Endodermal cell (in vitro differentiated cells): ENCODE measurements around the gene COL4A6. TPM values are rescaled to one million over a fixed set of nuclear protein-coding genes. Genes with fewer than 3 reads are reported as not detected.

ENCODE experiments used
- DNase-seq: peaks from one replicate; pipeline ENCODE4 v3.0.0-alpha.2; 2017
- H3K27ac ChIP-seq: 2 replicates; pipeline ENCODE4 v1.5.1; 2013; ENCODE audit warnings: mild to moderate bottlenecking, low read depth, low read length, moderate library complexity
- H3K27me3 ChIP-seq: 2 replicates; pipeline ENCODE4 v1.6.1; 2013; ENCODE audit warnings: mild to moderate bottlenecking, low read length, moderate library complexity; ENCODE audit not compliant: insufficient read depth, control insufficient read depth, poor library complexity, severe bottlenecking
- H3K36me3 ChIP-seq: 2 replicates; pipeline ENCODE4 v1.7.0; 2013; ENCODE audit warnings: mild to moderate bottlenecking, low read length, moderate library complexity; ENCODE audit not compliant: control insufficient read depth, insufficient read depth
- H3K4me1 ChIP-seq: one replicate; pipeline ENCODE4 v1.7.0; 2013; ENCODE audit warnings: low read length; ENCODE audit not compliant: control insufficient read depth, insufficient read depth
- H3K4me3 ChIP-seq: 2 replicates; pipeline ENCODE4 v1.5.1; 2013; ENCODE audit warnings: mild to moderate bottlenecking, low read length, moderate library complexity
- H3K9ac ChIP-seq: 2 replicates; pipeline ENCODE4 v1.6.1; 2013; ENCODE audit warnings: mild to moderate bottlenecking, low read length, moderate library complexity; ENCODE audit not compliant: poor library complexity, severe bottlenecking; ENCODE audit errors: extremely low read depth
- H3K9me3 ChIP-seq: 2 replicates; pipeline ENCODE4 v1.6.1; 2013; ENCODE audit warnings: mild to moderate bottlenecking, low read length, moderate library complexity; ENCODE audit not compliant: control insufficient read depth
- H3K27ac Mint-ChIP-seq: 2 replicates; pipeline ENCODE4 v1.8.0; 2020; ENCODE audit warnings: mixed read lengths
- H3K27me3 Mint-ChIP-seq: 2 replicates; pipeline ENCODE4 v1.8.0; 2021; ENCODE audit warnings: mild to moderate bottlenecking, mixed read lengths; ENCODE audit not compliant: insufficient read depth
- H3K36me3 Mint-ChIP-seq: 2 replicates; pipeline ENCODE4 v1.8.0; 2020; ENCODE audit warnings: low read depth, mixed read lengths
- H3K4me1 Mint-ChIP-seq: 2 replicates; pipeline ENCODE4 v1.8.0; 2020; ENCODE audit warnings: mixed read lengths
- H3K4me3 Mint-ChIP-seq: 2 replicates; pipeline ENCODE4 v1.8.0; 2020; ENCODE audit warnings: mild to moderate bottlenecking, moderate library complexity, mixed read lengths
- H3K9me3 Mint-ChIP-seq: 2 replicates; pipeline ENCODE4 v1.8.0; 2020; ENCODE audit warnings: mild to moderate bottlenecking, mixed read lengths
- WGBS, 2 experiments: methylation state at CpG; one replicate each; pipeline versions ENCODE4 v1.1.5 to v1.1.7; 2013; ENCODE audit warnings: missing lambda C conversion rate in 2 of 2, mixed read lengths in 1 of 2; ENCODE audit not compliant: insufficient coverage in 1 of 2, insufficient read length in 1 of 2; 5-methylcytosine and 5-hydroxymethylcytosine counted together
- total RNA-seq, 2 donors: library from RNA; stranded (reverse); fragmentation: NEBNext Ultra II Directional in 1 of 2; extraction: Animal tissue kit (Norgen Biotek cat#: 25700) in 1 of 2; gene quantifications; 2 replicates in 1 of 2; 3 replicates in 1 of 2; pipeline ENCODE4 v1.2.1, GENCODE V29; 2021
- TF ChIP-seq, protein P1 (sequence below): fragments of 200-600 bp; sonication (generic); conservative IDR thresholded peaks from 2 replicates; pipeline ENCODE4 v1.5.0; 2021; ENCODE audit warnings: antibody characterized with exemption, mild to moderate bottlenecking

COL4A6 gene
- total RNA-seq, 2 donors from 2014 or later, result 205 to 338 TPM

DNA sequence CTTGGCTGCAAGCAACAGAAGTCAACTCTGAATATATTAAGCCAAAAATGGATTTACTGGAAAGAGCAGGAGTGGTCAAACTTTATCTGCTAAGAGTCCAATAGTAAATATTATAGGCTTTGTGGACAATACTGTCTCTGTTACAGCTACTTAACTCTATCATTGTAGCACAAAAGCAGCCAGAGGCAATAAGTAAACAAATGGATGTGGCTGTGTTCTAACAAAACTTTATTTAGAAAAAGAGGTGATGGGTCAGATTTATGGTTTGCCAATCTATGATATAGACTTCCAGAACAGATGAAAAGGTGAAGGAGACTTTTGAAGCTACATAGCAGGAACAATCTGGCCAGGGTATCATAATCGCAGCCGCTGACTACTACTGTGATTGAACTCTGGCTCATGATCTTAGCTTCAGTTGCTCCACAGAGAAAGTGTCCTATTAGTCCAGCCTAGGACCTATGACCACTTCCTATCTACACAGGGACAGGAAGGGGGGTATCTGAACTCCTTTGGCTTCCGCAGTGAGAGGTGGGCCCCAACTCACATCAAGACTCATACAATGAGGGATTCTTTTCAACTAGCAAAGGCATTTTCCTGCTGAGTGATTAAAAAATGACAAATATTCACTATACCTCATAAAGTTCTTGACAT lies 191.8 kb downstream of the COL4A6 start:
- Histone ChIP-seq H3K4me1 (no peaks in the 10 kb centered on the region), H3K9me3 (peaks cover 6% of the 10 kb centered on the region), H3K27ac (no peak overlapping the region), H3K4me3 (no peak overlapping the region), H3K9ac (no peak overlapping the region), H3K27me3 (no peaks in the 10 kb centered on the region), H3K36me3 (no peaks in the 10 kb centered on the region)
- H3K27me3 Mint-ChIP-seq, result no peaks in the 10 kb centered on the region
- WGBS, 2 experiments, result 100% methylated on average over 2 of the region's 3 CpGs; no CpG with 5 or more reads in 1 of the 2 experiments
- no peak for DNase-seq
- H3K4me1 Mint-ChIP-seq, result peaks cover 36% of the 10 kb centered on the region
- peaks cover 35% of the 10 kb centered on the region for H3K36me3 Mint-ChIP-seq
- H3K9me3 Mint-ChIP-seq, result peaks cover 4% of the 10 kb centered on the region
- TF ChIP-seq, protein P1, sequence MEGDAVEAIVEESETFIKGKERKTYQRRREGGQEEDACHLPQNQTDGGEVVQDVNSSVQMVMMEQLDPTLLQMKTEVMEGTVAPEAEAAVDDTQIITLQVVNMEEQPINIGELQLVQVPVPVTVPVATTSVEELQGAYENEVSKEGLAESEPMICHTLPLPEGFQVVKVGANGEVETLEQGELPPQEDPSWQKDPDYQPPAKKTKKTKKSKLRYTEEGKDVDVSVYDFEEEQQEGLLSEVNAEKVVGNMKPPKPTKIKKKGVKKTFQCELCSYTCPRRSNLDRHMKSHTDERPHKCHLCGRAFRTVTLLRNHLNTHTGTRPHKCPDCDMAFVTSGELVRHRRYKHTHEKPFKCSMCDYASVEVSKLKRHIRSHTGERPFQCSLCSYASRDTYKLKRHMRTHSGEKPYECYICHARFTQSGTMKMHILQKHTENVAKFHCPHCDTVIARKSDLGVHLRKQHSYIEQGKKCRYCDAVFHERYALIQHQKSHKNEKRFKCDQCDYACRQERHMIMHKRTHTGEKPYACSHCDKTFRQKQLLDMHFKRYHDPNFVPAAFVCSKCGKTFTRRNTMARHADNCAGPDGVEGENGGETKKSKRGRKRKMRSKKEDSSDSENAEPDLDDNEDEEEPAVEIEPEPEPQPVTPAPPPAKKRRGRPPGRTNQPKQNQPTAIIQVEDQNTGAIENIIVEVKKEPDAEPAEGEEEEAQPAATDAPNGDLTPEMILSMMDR, result no peak
- H3K4me3 Mint-ChIP-seq, result no peak overlapping the region
- no peak overlapping the region for H3K27ac Mint-ChIP-seq

- Mint-ChIP-seq H3K36me3 (peaks cover 35% of the 10 kb centered on the region), H3K27me3 (no peaks in the 10 kb centered on the region), H3K27ac (no peak overlapping the region), H3K4me1 (peaks cover 27% of the 10 kb centered on the region), H3K9me3 (peaks cover 4% of the 10 kb centered on the region), H3K4me3 (no peak overlapping the region)
- Histone ChIP-seq H3K4me3 (no peak overlapping the region), H3K9me3 (peaks cover 6% of the 10 kb centered on the region), H3K4me1 (no peaks in the 10 kb centered on the region), H3K27ac (no peak overlapping the region), H3K36me3 (no peaks in the 10 kb centered on the region), H3K9ac (no peak overlapping the region), H3K27me3 (no peaks in the 10 kb centered on the region)
- TF ChIP-seq, protein P1, result peak; percentile 43
- 93 to 100% methylated on average over 3 to 6 of the region's 6 CpGs for WGBS, 2 experiments
- peak; percentile 49 for DNase-seq
These were observed 192.8 kb downstream of the COL4A6 start for GRCh38 chrX:108245462-108245861.

GRCh38 chrX:108235986-108236385 lies 202.2 kb downstream of the COL4A6 start:
- Mint-ChIP-seq H3K4me3 (no peak overlapping the region), H3K4me1 (peaks cover 14% of the 10 kb centered on the region), H3K9me3 (no peaks in the 10 kb centered on the region), H3K36me3 (peaks cover 18% of the 10 kb centered on the region), H3K27ac (no peak overlapping the region), H3K27me3 (peaks cover 1% of the 10 kb centered on the region)
- TF ChIP-seq, protein P1, result no peak
- Histone ChIP-seq H3K27ac (no peak overlapping the region), H3K4me3 (no peak overlapping the region), H3K36me3 (no peaks in the 10 kb centered on the region), H3K4me1 (no peaks in the 10 kb centered on the region), H3K27me3 (no peaks in the 10 kb centered on the region), H3K9me3 (no peaks in the 10 kb centered on the region), H3K9ac (no peak overlapping the region)
- WGBS, 2 experiments, result 90 to 100% methylated on average over 1 to 4 of the region's 4 CpGs
- DNase-seq, result no peak
